Erythroblast (primary cell): ENCODE results near the gene ZEB1.

Experiments
- GATA1 ChIP-seq: IDR thresholded peaks from 2 replicates; pipeline ENCODE4 v1.6.1; 2011; ENCODE audit warnings: low read depth, mild to moderate bottlenecking, control low read depth, low read length, moderate library complexity
- POLR2A ChIP-seq: IDR thresholded peaks from 2 replicates; pipeline ENCODE4 v1.6.1; 2011; ENCODE audit warnings: mild to moderate bottlenecking, low read length

GRCh38 chr10:31457858-31458257 lies 138.8 kb downstream of the ZEB1 start:
- TF ChIP-seq POLR2A (no peak), GATA1 (no peak)
